Lung (tissue), 12 donors: ENCODE data around the gene RXFP4. TPM values are rescaled to one million over a fixed set of nuclear protein-coding genes. Genes with fewer than 3 reads are reported as not detected.
A peak's percentile ranks its signal among the peaks of the same experiment; 100 is the strongest.

Experiments used
- ATAC-seq: fragments of 200-7000 bp; cut with Tn5 transposase; one replicate; pipeline ENCODE4 v1.9.1; 2020; ENCODE audit warnings: moderate number of reproducible peaks; ENCODE audit not compliant: insufficient read depth, low FRiP score
- DNase-seq, 3 donors: peaks; one replicate each; pipeline ENCODE4 v3.0.0-alpha.2; 2013 to 2017
- H3K27ac ChIP-seq, 2 donors: one replicate each; pipeline ENCODE4 v1.5.1; 2013; ENCODE audit warnings: mild to moderate bottlenecking in 2 of 2, moderate library complexity in 2 of 2, control low read depth in 1 of 2, inconsistent platforms in 1 of 2, low read depth in 1 of 2, low read length in 1 of 2
- H3K27me3 ChIP-seq, 3 donors: one replicate each; pipeline ENCODE4 v1.5.1; 2013; ENCODE audit warnings: low read length in 2 of 3; ENCODE audit not compliant: control insufficient read depth in 3 of 3, insufficient read depth in 3 of 3
- H3K36me3 ChIP-seq, 4 donors: one replicate each; pipeline ENCODE4 v1.5.1; 2013; ENCODE audit warnings: low read length in 4 of 4, mild to moderate bottlenecking in 1 of 4, moderate library complexity in 1 of 4; ENCODE audit not compliant: control insufficient read depth in 4 of 4, insufficient read depth in 4 of 4
- H3K4me1 ChIP-seq, 5 donors: one replicate each; pipeline ENCODE4 v1.5.1; 2013; ENCODE audit warnings: low read length in 5 of 5, mild to moderate bottlenecking in 2 of 5, moderate library complexity in 1 of 5; ENCODE audit not compliant: control insufficient read depth in 5 of 5, insufficient read depth in 5 of 5
- H3K4me3 ChIP-seq: one replicate; pipeline ENCODE4 v1.5.1; 2013; ENCODE audit warnings: mild to moderate bottlenecking, control low read depth, moderate library complexity
- H3K9ac ChIP-seq, 2 donors: one replicate each; pipeline ENCODE4 v1.5.1; 2013; ENCODE audit warnings: low read length in 2 of 2, control low read depth in 1 of 2; ENCODE audit not compliant: insufficient read depth in 1 of 2
- H3K9me3 ChIP-seq, 4 donors: one replicate each; pipeline ENCODE4 v1.5.1; 2013; ENCODE audit warnings: low read length in 3 of 4, mild to moderate bottlenecking in 1 of 4, moderate library complexity in 1 of 4; ENCODE audit not compliant: control insufficient read depth in 4 of 4, insufficient read depth in 3 of 4
- WGBS, 2 donors: extraction: QIAGEN DNeasy Blood & Tissue Kit; methylation state at CpG; one replicate each; pipeline ENCODE4 v1.1.7; 2013; 5-methylcytosine and 5-hydroxymethylcytosine counted together
- polyA plus RNA-seq, 2 donors: library from polyadenylated mRNA; stranded (reverse); fragments of 200-250 nt; gene quantifications; one replicate each; pipeline ENCODE4 v1.2.1, GENCODE V29; 2013
- total RNA-seq, 2 donors: library from RNA; depleted of rRNA in 1 of 2; stranded (reverse); fragments of >200 nt in 1 of 2; gene quantifications; one replicate each; pipeline ENCODE4 v1.2.1, GENCODE V29; 2014 to 2021
- TF ChIP-seq, protein P1 (sequence below): IDR thresholded peaks from 2 replicates; pipeline ENCODE4 v1.5.1; 2012; ENCODE audit warnings: mild to moderate bottlenecking; ENCODE audit errors: control extremely low read depth, extremely low read depth
- donor health status: control.
- donor health status: control.
- donor health status: Bipolar disorder and iron deficiency.
- donor health status: healthy.
- donor health status: DM: yes; HTN: yes; CAD: no.

The RXFP4 gene
- total and polyA plus RNA-seq, 4 donors, result 0.05 to 0.20 TPM; not detected in 2

DNA sequence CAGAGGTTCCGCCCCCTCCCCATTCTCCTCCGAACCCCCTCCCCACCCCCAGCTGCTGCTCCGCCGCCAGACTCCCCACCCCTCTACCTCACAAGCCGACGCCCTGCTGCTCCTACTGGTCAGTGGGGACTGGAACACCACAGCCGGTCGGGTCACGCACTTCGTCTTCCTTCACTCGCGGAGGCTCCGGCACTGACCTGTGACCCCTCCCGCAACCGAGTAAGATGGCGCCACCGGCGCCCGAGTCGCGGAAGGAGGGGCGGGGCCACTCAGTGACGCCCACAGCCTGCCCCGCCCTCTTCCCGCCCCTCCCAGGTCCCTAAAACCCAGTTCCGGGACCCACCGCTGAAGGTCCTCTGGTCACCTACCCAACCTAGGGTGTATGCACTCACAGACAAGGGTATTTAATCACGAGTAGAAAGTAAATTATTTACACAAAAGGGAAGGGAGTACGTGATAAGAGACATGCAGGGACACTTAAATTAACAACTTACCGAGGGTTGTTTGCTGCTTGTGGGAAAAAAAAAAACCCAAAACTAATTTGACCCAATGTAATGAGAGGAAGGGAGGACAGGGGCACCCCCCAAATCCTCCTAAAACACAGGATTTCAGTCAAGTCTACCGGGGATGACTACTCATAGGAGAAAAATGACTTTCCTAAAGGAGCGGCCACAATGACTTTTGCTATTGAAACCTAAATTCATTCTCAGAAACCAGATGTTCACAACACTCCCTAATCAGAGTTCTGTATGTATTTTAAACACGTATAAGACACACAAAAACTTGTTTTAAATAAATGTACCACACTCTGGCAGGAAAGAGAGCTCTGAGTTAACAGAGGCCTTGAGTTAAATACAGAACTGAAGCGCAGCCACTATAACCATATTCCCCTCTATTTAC, 30.0 kb upstream of the RXFP4 start, which contains the start of gene RIT1:
TSS of gene RIT1 (minus strand) at position 194 of the 900 bp plus-strand sequence. CDS start 588 bp downstream, outside the sequence.
- peak within 1 kb of the TSS; percentile 60 for H3K4me3 ChIP-seq
- H3K9ac ChIP-seq, result peak within 1 kb of the TSS; percentile 68 to 94
- H3K36me3 ChIP-seq, result peaks cover 22 to 36% (median 27%) of the 10 kb centered on the region in 4 donors
- WGBS, 2 donors, result 5 to 6% methylated on average over 34 of the region's 34 CpGs
- H3K4me1 ChIP-seq, result peaks cover 0 to 10% (median 1%) of the 10 kb centered on the region in 5 donors
- ATAC-seq, result peak; percentile 94
- peak within 1 kb of the TSS; percentile 84 to 89 for H3K27ac ChIP-seq
- TF ChIP-seq, protein P1, sequence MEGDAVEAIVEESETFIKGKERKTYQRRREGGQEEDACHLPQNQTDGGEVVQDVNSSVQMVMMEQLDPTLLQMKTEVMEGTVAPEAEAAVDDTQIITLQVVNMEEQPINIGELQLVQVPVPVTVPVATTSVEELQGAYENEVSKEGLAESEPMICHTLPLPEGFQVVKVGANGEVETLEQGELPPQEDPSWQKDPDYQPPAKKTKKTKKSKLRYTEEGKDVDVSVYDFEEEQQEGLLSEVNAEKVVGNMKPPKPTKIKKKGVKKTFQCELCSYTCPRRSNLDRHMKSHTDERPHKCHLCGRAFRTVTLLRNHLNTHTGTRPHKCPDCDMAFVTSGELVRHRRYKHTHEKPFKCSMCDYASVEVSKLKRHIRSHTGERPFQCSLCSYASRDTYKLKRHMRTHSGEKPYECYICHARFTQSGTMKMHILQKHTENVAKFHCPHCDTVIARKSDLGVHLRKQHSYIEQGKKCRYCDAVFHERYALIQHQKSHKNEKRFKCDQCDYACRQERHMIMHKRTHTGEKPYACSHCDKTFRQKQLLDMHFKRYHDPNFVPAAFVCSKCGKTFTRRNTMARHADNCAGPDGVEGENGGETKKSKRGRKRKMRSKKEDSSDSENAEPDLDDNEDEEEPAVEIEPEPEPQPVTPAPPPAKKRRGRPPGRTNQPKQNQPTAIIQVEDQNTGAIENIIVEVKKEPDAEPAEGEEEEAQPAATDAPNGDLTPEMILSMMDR, result no peak
- H3K9me3 ChIP-seq, result no peaks in the 10 kb centered on the region
- peak; percentile 87 to 91 (median 90) for DNase-seq
- H3K27me3 ChIP-seq, result no peaks in the 10 kb centered on the region

DNA sequence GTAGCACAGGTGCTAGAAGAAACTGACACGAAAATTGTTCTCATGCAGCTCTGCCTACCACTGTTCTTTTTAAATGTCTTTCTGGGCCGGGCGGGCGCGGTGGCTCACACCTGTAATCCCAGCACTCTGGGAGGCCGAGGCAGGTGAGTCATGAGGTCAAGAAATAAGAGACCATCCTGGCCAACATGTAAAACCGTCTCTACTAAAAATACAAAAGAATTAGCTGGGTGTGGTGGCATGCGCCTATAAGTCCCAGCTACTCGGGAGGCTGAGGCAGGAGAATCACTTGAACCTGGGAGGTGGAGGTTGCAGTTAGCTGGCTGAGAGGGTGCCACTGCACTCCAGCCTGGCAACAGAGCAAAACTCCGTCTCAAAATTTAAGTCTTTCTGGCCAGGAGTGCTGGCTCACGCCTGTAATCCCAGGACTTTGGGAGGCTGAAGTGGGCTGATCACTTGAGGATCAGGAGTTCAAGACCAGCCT, 29.3 kb upstream of the RXFP4 start:
- 79 to 89% methylated on average over 11 of the region's 11 CpGs for WGBS, 2 donors
- peak overlapping the region in 1 of 2 donors; percentile 89 for H3K9ac ChIP-seq
- peak overlapping the region; percentile 77 to 84 for H3K27ac ChIP-seq
- H3K9me3 ChIP-seq, result no peaks in the 10 kb centered on the region
- DNase-seq, result no peak
- TF ChIP-seq, protein P1, result no peak
- peaks cover 0 to 10% (median 1%) of the 10 kb centered on the region in 5 donors for H3K4me1 ChIP-seq
- no peak for ATAC-seq
- H3K36me3 ChIP-seq, result peaks cover 21 to 40% (median 31%) of the 10 kb centered on the region in 4 donors
- H3K27me3 ChIP-seq, result no peaks in the 10 kb centered on the region
- no peak overlapping the region for H3K4me3 ChIP-seq

DNA sequence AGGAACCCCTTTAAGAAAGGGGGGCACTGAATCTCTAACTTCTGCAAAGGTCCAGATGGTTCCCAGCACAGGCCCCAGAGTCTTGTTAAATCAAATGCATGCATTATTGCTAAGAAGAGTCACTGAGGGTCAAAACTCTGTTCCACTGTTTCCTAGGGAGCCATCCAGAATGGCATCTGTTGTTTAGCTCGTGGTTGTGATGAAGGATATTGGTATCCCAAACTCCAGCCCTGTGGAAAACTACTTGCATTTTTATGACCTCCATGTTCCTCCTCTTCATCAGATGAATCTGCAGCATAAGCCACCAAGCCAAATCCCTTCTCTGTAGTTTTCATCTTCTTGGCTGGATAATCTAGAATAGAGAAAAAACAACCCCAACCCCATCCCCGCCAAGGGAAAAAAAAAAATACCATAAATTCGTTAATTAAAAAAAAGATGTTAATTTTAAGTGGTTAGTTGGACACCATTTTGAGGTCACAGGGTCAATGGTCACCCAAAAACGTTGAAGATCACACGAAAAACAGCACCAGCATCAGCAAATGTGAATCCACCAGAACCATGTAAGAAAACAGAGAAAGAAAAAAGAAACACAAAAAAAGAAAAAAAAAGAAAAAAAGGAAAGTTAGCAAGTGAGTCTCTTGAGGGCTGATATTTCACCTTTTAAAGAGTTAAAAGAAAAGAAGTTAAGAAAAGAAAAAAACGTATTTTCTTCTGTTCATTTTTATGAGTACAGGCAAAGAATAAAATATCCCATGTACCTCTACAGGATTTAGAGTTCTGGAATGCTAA, 27.3 kb upstream of the RXFP4 start:
- TF ChIP-seq, protein P1, result no peak
- peaks cover 25 to 47% (median 41%) of the 10 kb centered on the region in 4 donors for H3K36me3 ChIP-seq
- no peak for DNase-seq
- no peak overlapping the region for H3K27ac ChIP-seq
- no peak overlapping the region for H3K4me3 ChIP-seq
- no peak for ATAC-seq
- H3K9me3 ChIP-seq, result no peaks in the 10 kb centered on the region
- 79 to 86% methylated on average over 6 of the region's 6 CpGs for WGBS, 2 donors
- no peak overlapping the region for H3K9ac ChIP-seq
- peaks cover 0 to 10% (median 1%) of the 10 kb centered on the region in 5 donors for H3K4me1 ChIP-seq
- H3K27me3 ChIP-seq, result no peaks in the 10 kb centered on the region
